ENCODE data around the gene PCSK6.
"Not testable (repeated sequence)": the region's sequence is repeated elsewhere in the genome, so short reads cannot be mapped to it uniquely, and the experiment has no call there.

The PCSK6 gene

DNA sequence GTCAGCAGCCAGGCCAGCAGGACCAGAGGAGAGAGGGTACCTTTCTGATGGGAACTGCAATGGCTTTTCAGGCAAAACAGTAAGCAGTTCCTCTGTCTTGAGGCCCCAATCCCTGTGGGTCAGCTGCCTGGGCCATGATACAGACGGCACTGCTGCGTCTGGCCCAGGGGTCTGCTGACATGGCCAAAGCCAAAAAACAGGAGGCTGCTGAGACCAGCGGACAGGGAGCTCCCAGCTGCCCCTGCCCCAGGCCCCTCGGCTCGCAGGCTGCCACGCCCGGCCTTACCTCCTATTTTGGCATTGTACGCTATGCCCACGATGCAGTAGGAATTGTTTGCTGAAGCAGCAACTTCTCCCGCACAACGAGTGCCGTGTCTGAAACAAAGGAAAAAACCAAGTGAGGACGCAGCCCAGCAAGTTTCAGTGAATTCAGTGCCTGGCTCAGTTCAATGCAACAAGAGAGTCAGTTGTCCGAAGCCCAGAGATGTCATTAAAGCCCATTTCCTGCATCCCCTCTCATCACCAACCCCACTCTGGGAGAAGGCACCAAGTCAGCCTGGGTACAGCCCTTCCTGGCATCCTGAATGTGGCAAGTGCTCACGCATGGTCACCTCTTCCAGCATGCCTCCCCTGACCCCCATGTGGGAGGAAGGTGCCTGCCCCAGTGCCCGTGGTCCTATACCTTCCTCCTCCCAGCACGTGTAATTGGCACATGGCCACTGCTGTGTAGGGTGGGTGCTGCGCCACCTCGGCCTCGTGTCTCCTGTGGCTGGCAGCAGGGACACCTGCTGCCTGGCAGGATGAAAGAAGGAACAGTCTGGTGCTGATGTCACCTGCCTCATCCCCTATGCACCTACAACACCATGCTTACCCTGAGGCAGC lies 61.7 kb downstream of the PCSK6 start:
- Histone ChIP-seq H3K27ac (ENCODE audit: low read length) (no peak overlapping the region), H3K36me3 (ENCODE audit: control insufficient read depth, insufficient read depth, low read length) (no peaks in the 10 kb centered on the region), H3K4me1 (ENCODE audit: control insufficient read depth, insufficient read depth, low read length) (peaks cover 3% of the 10 kb centered on the region), H3K27me3 (ENCODE audit: control insufficient read depth, insufficient read depth, low read length) (no peaks in the 10 kb centered on the region), H3K9me3 (ENCODE audit: control insufficient read depth, insufficient read depth, low read length) (no peaks in the 10 kb centered on the region), H3K4me3 (ENCODE audit: low read length) (no peak overlapping the region)
- no CpG with 5 or more reads among the region's 20 CpGs for WGBS (ENCODE audit: insufficient coverage, insufficient read length)
- DNase-seq (ENCODE audit: low read depth, low spot score) = no peak

- no peaks in the 10 kb centered on the region for H3K9me3 ChIP-seq (ENCODE audit: control insufficient read depth, insufficient read depth, low read length)
- no CpG with 5 or more reads among the region's 17 CpGs for WGBS (ENCODE audit: insufficient coverage, insufficient read length)
These were observed 62.7 kb downstream of the PCSK6 start for GRCh38 chr15:101426761-101427333.

DNA sequence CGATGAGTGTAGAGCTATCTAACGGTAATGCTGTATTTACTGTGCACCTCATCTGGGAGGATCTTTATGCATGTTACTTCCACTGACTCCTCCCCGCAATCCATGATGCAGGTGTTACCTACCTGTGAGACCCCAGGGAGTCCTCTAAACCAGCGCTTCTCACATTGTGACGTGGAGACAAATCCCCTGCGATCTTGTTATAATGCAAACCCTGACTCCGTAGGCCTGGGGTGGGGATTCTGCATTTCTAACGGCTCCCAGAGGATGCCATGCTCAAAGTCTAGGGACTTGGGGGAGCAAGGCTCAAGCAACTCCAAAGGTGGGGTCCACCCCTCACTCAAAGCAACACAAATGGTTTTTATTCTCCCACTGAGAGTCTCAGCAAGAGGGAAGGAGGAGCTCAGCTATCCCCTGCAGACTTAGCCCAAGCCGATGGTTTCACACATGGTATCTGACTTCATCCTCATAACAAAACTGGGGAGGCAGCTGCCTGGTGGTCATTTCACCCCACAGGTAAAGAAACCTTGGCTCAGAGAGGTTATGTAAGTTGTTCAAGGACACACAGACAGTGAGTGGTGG lies 63.6 kb downstream of the PCSK6 start:
- no peaks in the 10 kb centered on the region for H3K36me3 ChIP-seq (ENCODE audit: control insufficient read depth, insufficient read depth, low read length)
- WGBS (ENCODE audit: insufficient coverage, insufficient read length) = no CpG with 5 or more reads among the region's 9 CpGs
- no peak for DNase-seq (ENCODE audit: low read depth, low spot score)
- no peak overlapping the region for H3K27ac ChIP-seq (ENCODE audit: low read length)
- H3K4me1 ChIP-seq (ENCODE audit: control insufficient read depth, insufficient read depth, low read length) = peaks cover 3% of the 10 kb centered on the region
- no peak overlapping the region for H3K4me3 ChIP-seq (ENCODE audit: low read length)
- no peaks in the 10 kb centered on the region for H3K9me3 ChIP-seq (ENCODE audit: control insufficient read depth, insufficient read depth, low read length)
- no peaks in the 10 kb centered on the region for H3K27me3 ChIP-seq (ENCODE audit: control insufficient read depth, insufficient read depth, low read length)

More at GRCh38 chr15:101426761-101427333, 62.7 kb downstream of the PCSK6 start:
- no peak for DNase-seq (ENCODE audit: low read depth, low spot score)
- H3K27ac ChIP-seq (ENCODE audit: low read length) = no peak overlapping the region
- H3K4me1 ChIP-seq (ENCODE audit: control insufficient read depth, insufficient read depth, low read length) = peaks cover 3% of the 10 kb centered on the region
- H3K36me3 ChIP-seq (ENCODE audit: control insufficient read depth, insufficient read depth, low read length) = no peaks in the 10 kb centered on the region
- no peak overlapping the region for H3K4me3 ChIP-seq (ENCODE audit: low read length)
- no peaks in the 10 kb centered on the region for H3K27me3 ChIP-seq (ENCODE audit: control insufficient read depth, insufficient read depth, low read length)

- Histone ChIP-seq H3K27me3 (ENCODE audit: control insufficient read depth, insufficient read depth, low read length) (no peaks in the 10 kb centered on the region), H3K4me3 (ENCODE audit: low read length) (no peak overlapping the region), H3K27ac (ENCODE audit: low read length) (no peak overlapping the region), H3K4me1 (ENCODE audit: control insufficient read depth, insufficient read depth, low read length) (peaks cover 3% of the 10 kb centered on the region), H3K36me3 (ENCODE audit: control insufficient read depth, insufficient read depth, low read length) (no peaks in the 10 kb centered on the region), H3K9me3 (ENCODE audit: control insufficient read depth, insufficient read depth, low read length) (no peaks in the 10 kb centered on the region)
- DNase-seq (ENCODE audit: low read depth, low spot score) = no peak
- WGBS (ENCODE audit: insufficient coverage, insufficient read length) = no CpG with 5 or more reads among the region's 7 CpGs
These were observed 64.5 kb downstream of the PCSK6 start for GRCh38 chr15:101424984-101425383.

- Histone ChIP-seq H3K4me3 (ENCODE audit: low read length) (no peak overlapping the region), H3K36me3 (ENCODE audit: control insufficient read depth, insufficient read depth, low read length) (no peaks in the 10 kb centered on the region), H3K4me1 (ENCODE audit: control insufficient read depth, insufficient read depth, low read length) (peaks cover 3% of the 10 kb centered on the region; the same call in 1 of the 2 replicates), H3K9me3 (ENCODE audit: control insufficient read depth, insufficient read depth, low read length) (no peaks in the 10 kb centered on the region), H3K27ac (ENCODE audit: low read length) (no peak overlapping the region), H3K27me3 (ENCODE audit: control insufficient read depth, insufficient read depth, low read length) (no peaks in the 10 kb centered on the region)
- no peak for DNase-seq (ENCODE audit: low read depth, low spot score)
- WGBS (ENCODE audit: insufficient coverage, insufficient read length) = no CpG with 5 or more reads among the region's 4 CpGs
These were observed 69.3 kb downstream of the PCSK6 start for GRCh38 chr15:101420232-101420631.

DNA sequence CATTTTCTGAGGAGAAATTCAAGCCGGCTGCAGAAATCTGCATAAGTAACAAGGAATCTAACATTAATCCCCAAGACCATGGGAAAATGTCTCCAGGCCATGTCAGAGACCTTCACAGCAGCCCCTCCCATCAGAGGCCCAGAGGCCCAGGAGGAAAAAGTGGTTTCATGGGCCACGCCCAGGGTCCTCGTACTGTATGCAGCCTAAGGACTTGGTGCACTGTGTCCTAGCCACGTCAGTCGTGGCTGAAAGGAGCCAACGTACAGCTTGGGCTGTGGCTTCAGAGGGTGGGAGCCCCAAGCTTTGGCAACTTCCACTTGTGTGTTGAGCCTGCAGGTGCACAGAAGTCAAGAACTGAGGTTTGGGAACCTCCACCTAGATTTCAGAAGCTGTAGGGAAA lies 73.0 kb downstream of the PCSK6 start:
- not testable (repeated sequence) for DNase-seq (ENCODE audit: low read depth, low spot score); H3K36me3 ChIP-seq (ENCODE audit: control insufficient read depth, insufficient read depth, low read length); H3K9me3 ChIP-seq (ENCODE audit: control insufficient read depth, insufficient read depth, low read length); H3K4me1 ChIP-seq (ENCODE audit: control insufficient read depth, insufficient read depth, low read length); H3K27ac ChIP-seq (ENCODE audit: low read length); H3K27me3 ChIP-seq (ENCODE audit: control insufficient read depth, insufficient read depth, low read length); H3K4me3 ChIP-seq (ENCODE audit: low read length)
- WGBS (ENCODE audit: insufficient coverage, insufficient read length) = no CpG with 5 or more reads among the region's 6 CpGs

GRCh38 chr15:101413239-101413638 lies 76.3 kb downstream of the PCSK6 start:
- Histone ChIP-seq H3K36me3 (ENCODE audit: control insufficient read depth, insufficient read depth, low read length) (no peaks in the 10 kb centered on the region), H3K27ac (ENCODE audit: low read length) (no peak overlapping the region), H3K27me3 (ENCODE audit: control insufficient read depth, insufficient read depth, low read length) (no peaks in the 10 kb centered on the region), H3K4me1 (ENCODE audit: control insufficient read depth, insufficient read depth, low read length) (peaks cover 1% of the 10 kb centered on the region; the same call in 1 of the 2 replicates), H3K4me3 (ENCODE audit: low read length) (no peak overlapping the region), H3K9me3 (ENCODE audit: control insufficient read depth, insufficient read depth, low read length) (no peaks in the 10 kb centered on the region)
- DNase-seq (ENCODE audit: low read depth, low spot score) = no peak
- no CpG with 5 or more reads among the region's 3 CpGs for WGBS (ENCODE audit: insufficient coverage, insufficient read length)

GRCh38 chr15:101411581-101411980 lies 77.9 kb downstream of the PCSK6 start:
- Histone ChIP-seq H3K36me3 (ENCODE audit: control insufficient read depth, insufficient read depth, low read length) (no peaks in the 10 kb centered on the region), H3K27me3 (ENCODE audit: control insufficient read depth, insufficient read depth, low read length) (no peaks in the 10 kb centered on the region), H3K27ac (ENCODE audit: low read length) (no peak overlapping the region), H3K9me3 (ENCODE audit: control insufficient read depth, insufficient read depth, low read length) (no peaks in the 10 kb centered on the region), H3K4me3 (ENCODE audit: low read length) (no peak overlapping the region), H3K4me1 (ENCODE audit: control insufficient read depth, insufficient read depth, low read length) (peaks cover 2% of the 10 kb centered on the region; the same call in 1 of the 2 replicates)
- no peak for DNase-seq (ENCODE audit: low read depth, low spot score)
- no CpG with 5 or more reads among the region's 10 CpGs for WGBS (ENCODE audit: insufficient coverage, insufficient read length)

GRCh38 chr15:101411085-101411484 lies 78.4 kb downstream of the PCSK6 start:
- Histone ChIP-seq H3K4me3 (ENCODE audit: low read length) (no peak overlapping the region), H3K36me3 (ENCODE audit: control insufficient read depth, insufficient read depth, low read length) (no peaks in the 10 kb centered on the region), H3K4me1 (ENCODE audit: control insufficient read depth, insufficient read depth, low read length) (peaks cover 2% of the 10 kb centered on the region; the same call in 1 of the 2 replicates), H3K27me3 (ENCODE audit: control insufficient read depth, insufficient read depth, low read length) (no peaks in the 10 kb centered on the region), H3K9me3 (ENCODE audit: control insufficient read depth, insufficient read depth, low read length) (no peaks in the 10 kb centered on the region), H3K27ac (ENCODE audit: low read length) (no peak overlapping the region)
- no CpG with 5 or more reads among the region's 12 CpGs for WGBS (ENCODE audit: insufficient coverage, insufficient read length)
- no peak for DNase-seq (ENCODE audit: low read depth, low spot score)

DNA sequence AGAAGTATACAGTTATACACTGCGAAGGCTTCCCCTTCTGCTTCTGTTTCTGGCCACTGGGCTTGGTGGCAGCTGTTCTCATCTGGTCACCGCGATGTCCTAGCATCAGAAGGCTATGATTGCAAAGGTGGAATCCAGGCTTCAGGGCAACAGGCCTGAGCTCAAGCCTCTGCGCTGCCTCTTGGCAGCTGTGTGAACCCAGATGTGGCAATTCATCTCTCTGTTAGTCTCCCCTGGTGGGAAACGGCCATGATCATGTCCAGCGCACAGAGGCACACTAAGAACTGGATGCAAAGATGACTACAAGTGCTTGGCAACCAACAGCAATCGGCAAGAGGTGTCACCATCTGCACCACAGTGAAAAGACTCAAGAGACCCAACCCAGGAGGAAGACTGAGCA lies 78.9 kb downstream of the PCSK6 start:
- Histone ChIP-seq H3K4me3 (ENCODE audit: low read length) (no peak overlapping the region), H3K27ac (ENCODE audit: low read length) (no peak overlapping the region), H3K27me3 (ENCODE audit: control insufficient read depth, insufficient read depth, low read length) (no peaks in the 10 kb centered on the region), H3K36me3 (ENCODE audit: control insufficient read depth, insufficient read depth, low read length) (no peaks in the 10 kb centered on the region), H3K9me3 (ENCODE audit: control insufficient read depth, insufficient read depth, low read length) (no peaks in the 10 kb centered on the region), H3K4me1 (ENCODE audit: control insufficient read depth, insufficient read depth, low read length) (peaks cover 2% of the 10 kb centered on the region; the same call in 1 of the 2 replicates)
- WGBS (ENCODE audit: insufficient coverage, insufficient read length) = no CpG with 5 or more reads among the region's 7 CpGs
- no peak for DNase-seq (ENCODE audit: low read depth, low spot score)

Data from iPS DF 6.9 (cell line).